GM12878 (cell line): Measurements from ENCODE around the gene TRAF3. TPM values are rescaled to one million over a fixed set of nuclear protein-coding genes. Genes with fewer than 3 reads are reported as not detected.

Experiments
- ATAC-seq: fragments of 200-7000 bp; cut with Tn5 transposase; 3 replicates; pipeline ENCODE4 v1.9.1; 2020; ENCODE audit warnings: mild to moderate bottlenecking, moderate library complexity
- BruUV-seq: library from RNA; stranded (reverse); fragments of 400-500 nt; replicated peaks from 2 replicates; lab custom pipeline; 2021; lab: Mats Ljungman, UMichigan
- CTCF ChIA-PET: fragments of 300-600 bp; sonication (Branson Sonifier 250); formaldehyde crosslinking; extraction: SDS; loops from one replicate; lab custom pipeline; 2021; ENCODE audit warnings: inconsistent platforms; lab: Yijun Ruan, JAX
- POLR2A ChIA-PET: fragments of 350-600 bp; formaldehyde crosslinking; extraction: SDS; loops from one replicate; lab custom pipeline; 2021; ENCODE audit warnings: inconsistent platforms; lab: Charles Lee
- RAD21 ChIA-PET: fragments of 300-600 bp; sonication (Branson Sonifier 250); formaldehyde crosslinking; loops from one replicate; lab custom pipeline; 2023; ENCODE audit warnings: antibody characterized with exemption; ENCODE audit not compliant: unreplicated experiment; lab: Charles Lee
- SMC1A ChIA-PET: fragments of 300-600 bp; sonication (Branson Sonifier 250); formaldehyde crosslinking; loops from one replicate; lab custom pipeline; 2023; ENCODE audit not compliant: unreplicated experiment, uncharacterized antibody; lab: Charles Lee
- DNase-seq: peaks from one replicate; pipeline ENCODE4 v3.0.0-alpha.2; 2011; ENCODE audit warnings: low read depth, low spot score
- FAIRE-seq: peaks from 3 replicates; lab custom pipeline; 2011; peaks lifted over from hg19 to GRCh38; lab: Jason Lieb, UNC
- H2AFZ ChIP-seq: 2 replicates; pipeline ENCODE4 v1.6.0; 2011; ENCODE audit warnings: low read depth, low read length, control low read depth; ENCODE audit not compliant: control insufficient read depth
- H3K27ac ChIP-seq: 2 replicates; pipeline ENCODE4 v1.5.1; 2011; ENCODE audit warnings: control low read depth; ENCODE audit not compliant: control insufficient read depth, insufficient read depth
- H3K27me3 ChIP-seq, 2 experiments: replicated peaks in 1 of 2; 2 replicates each; pipeline versions ENCODE4 v1.6.0 to v1.6.1; 2011; ENCODE audit warnings: low read length in 1 of 2; ENCODE audit not compliant: control insufficient read depth in 2 of 2, insufficient read depth in 2 of 2
- H3K36me3 ChIP-seq, 2 experiments: 2 replicates each; pipeline ENCODE4 v1.5.1; 2011; ENCODE audit warnings: low read length in 1 of 2; ENCODE audit not compliant: control insufficient read depth in 2 of 2, insufficient read depth in 2 of 2
- H3K4me1 ChIP-seq: 2 replicates; pipeline ENCODE4 v1.6.1; 2011; ENCODE audit warnings: mild to moderate bottlenecking, low read length, moderate library complexity, mixed read lengths; ENCODE audit not compliant: control insufficient read depth, insufficient read depth
- H3K4me2 ChIP-seq: 2 replicates; pipeline ENCODE4 v1.6.0; 2011; ENCODE audit warnings: control low read depth; ENCODE audit not compliant: control insufficient read depth, insufficient read depth
- H3K4me3 ChIP-seq: fragments of 200-600 bp; sonication (generic); 2 replicates; pipeline ENCODE4 v1.5.1; 2016
- H3K79me2 ChIP-seq: 2 replicates; pipeline ENCODE4 v1.6.0; 2011; ENCODE audit warnings: low read length; ENCODE audit not compliant: control insufficient read depth, insufficient read depth
- H3K9ac ChIP-seq: 2 replicates; pipeline ENCODE4 v1.8.0; 2011; ENCODE audit warnings: low read length, control low read depth, mixed read lengths; ENCODE audit not compliant: control insufficient read depth, insufficient read depth
- H3K9me3 ChIP-seq: replicated peaks from 3 replicates; pipeline ENCODE4 v1.5.1; 2011; ENCODE audit warnings: mild to moderate bottlenecking, low read length; ENCODE audit not compliant: control insufficient read depth, insufficient read depth
- H4K20me1 ChIP-seq: 2 replicates; pipeline ENCODE4 v1.6.0; 2011; ENCODE audit not compliant: control insufficient read depth, insufficient read depth
- CBX3 ChIP-seq: fragments of 200-600 bp; sonication (generic); IDR thresholded peaks from 2 replicates; pipeline ENCODE4 v1.6.1; 2016; ENCODE audit warnings: low read depth, borderline replicate concordance
- CHD1 ChIP-seq: IDR thresholded peaks from 2 replicates; pipeline ENCODE4 v1.6.1; 2012; ENCODE audit warnings: low read depth, low read length, improper control_type of control experiment
- FOXK2 ChIP-seq: fragments of 450-650 bp; IDR thresholded peaks from 2 replicates; pipeline ENCODE4 v1.6.1; 2017; ENCODE audit warnings: mild to moderate bottlenecking, moderate library complexity
- HDGF ChIP-seq: fragments of 450-650 bp; IDR thresholded peaks from 2 replicates; pipeline ENCODE4 v1.6.1; 2016; ENCODE audit warnings: antibody characterized with exemption
- KDM1A ChIP-seq: fragments of 200-600 bp; sonication (generic); IDR thresholded peaks from 2 replicates; pipeline ENCODE4 v1.6.1; 2016; ENCODE audit warnings: borderline replicate concordance
- LARP7 ChIP-seq: fragments of 450-650 bp; IDR thresholded peaks from 2 replicates; pipeline ENCODE4 v1.6.1; 2017; ENCODE audit warnings: mild to moderate bottlenecking
- POLR2AphosphoS5 ChIP-seq: IDR thresholded peaks from 2 replicates; pipeline ENCODE4 v1.6.1; 2011; ENCODE audit warnings: mild to moderate bottlenecking, low read length, inconsistent platforms
- RAD21 ChIP-seq: IDR thresholded peaks from 2 replicates; pipeline ENCODE4 v1.6.1; 2011; ENCODE audit warnings: mild to moderate bottlenecking, low read depth, low read length, moderate library complexity; ENCODE audit not compliant: insufficient read depth
- WRNIP1 ChIP-seq: IDR thresholded peaks from 2 replicates; pipeline ENCODE4 v1.6.1; 2011; ENCODE audit warnings: low read depth, low read length, improper control_type of control experiment, borderline replicate concordance
- WGBS: methylation state at CpG from one replicate; pipeline ENCODE4 v1.1.6; 2016; ENCODE audit warnings: low lambda C conversion rate; ENCODE audit not compliant: insufficient replicate concordance, insufficient coverage; ENCODE audit errors: missing lambda C conversion rate; 5-methylcytosine and 5-hydroxymethylcytosine counted together
- in situ Hi-C: fragments of 300-500 bp; cut with MboI; formaldehyde crosslinking; loops from 9 replicates; pipeline ENCODE4 v1.14.3; 2018; ENCODE audit warnings: mixed read lengths
- intact Hi-C: fragments of 100-400 bp; cut with micrococcal nuclease; formaldehyde crosslinking; loops from one replicate; pipeline ENCODE4 v1.14.2; 2022; ENCODE audit not compliant: unreplicated experiment
- polyA plus RNA-seq, 11 experiments: library from polyadenylated mRNA; depleted of rRNA in 4 of 11; unstranded in 6 of 11; stranded (reverse) in 5 of 11; fragments of >200 nt; fragmentation: Nextera tagmentation in 4 of 11; fragmentation: Illumina TruSeq in 1 of 11; extraction: Ambion mirVana in 4 of 11; extraction: Trizol in 1 of 11; gene quantifications; 1 replicate in 1 of 11; 2 replicates in 10 of 11; pipeline versions ENCODE4 v1.2.1 to v1.2.3, GENCODE V29; 2011 to 2016; ENCODE audit warnings: inconsistent platforms in 2 of 11, missing spikeins in 2 of 11, low read depth in 1 of 11
- total RNA-seq, 4 experiments: library from RNA; depleted of rRNA in 3 of 4; stranded (reverse); fragments of >200 nt in 3 of 4; fragmentation: Illumina TruSeq in 1 of 4; extraction: Trizol in 1 of 4; gene quantifications; 2 replicates each; pipeline versions ENCODE4 v1.2.1 to v1.2.3, GENCODE V29; 2013 to 2021
- TF ChIP-seq, protein P1 (sequence below): fragments of 450-650 bp; formaldehyde crosslinking; IDR thresholded peaks from 2 replicates; pipeline ENCODE4 v1.4.0; 2022; ENCODE audit warnings: mild to moderate bottlenecking, moderate library complexity

Gene TRAF3
- total and polyA plus RNA-seq, 10 of the 15 experiments (the other 5 are each of a cell fraction or from before 2014, with no cell fraction given), result 3.0 to 70.1 (median 36.5) TPM

DNA sequence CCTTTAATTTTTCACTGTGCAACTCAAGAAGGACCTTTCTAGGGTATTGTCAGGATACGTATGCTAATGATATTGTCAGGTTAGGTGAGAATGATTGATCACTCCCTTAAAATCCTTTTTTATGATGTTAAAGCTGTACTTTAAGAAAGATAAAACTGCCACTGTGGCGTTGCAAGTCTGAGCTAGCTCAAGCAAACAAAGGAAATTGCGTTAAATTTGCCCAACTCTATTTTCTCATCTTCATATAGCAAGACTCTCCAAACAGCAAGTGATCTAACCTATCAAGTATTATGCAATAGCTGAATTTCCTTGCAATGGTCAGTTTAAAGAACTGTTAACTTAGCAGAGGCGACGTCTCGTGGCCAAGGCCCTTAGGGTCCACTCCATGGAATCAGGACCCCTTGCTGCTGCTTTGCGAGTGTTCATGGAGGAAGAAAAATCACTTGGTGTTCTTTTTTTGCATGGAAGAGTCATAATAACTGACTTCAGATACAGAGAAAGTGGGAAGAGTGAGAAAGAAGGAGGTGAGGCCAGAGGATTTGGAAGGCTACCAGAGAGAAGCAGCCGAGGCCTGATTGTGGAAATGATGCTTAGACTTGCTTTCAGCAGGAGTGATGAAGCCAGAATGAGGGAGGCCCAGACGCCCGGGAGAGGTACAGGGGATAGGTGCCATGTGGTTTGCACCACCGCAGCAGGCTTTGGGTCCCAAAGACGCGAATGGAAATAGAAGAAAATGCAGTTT is 2.5 kb downstream of the TRAF3 start (continued):
- TF ChIP-seq CHD1 (0 out of 2 replicates have a peak, but pooled peaks have one; percentile 29), HDGF (0 out of 2 replicates have a peak, but pooled peaks have one; percentile 36), RAD21 (peak; percentile 13; the same call in 1 of the 2 replicates), WRNIP1 (0 out of 2 replicates have a peak, but pooled peaks have one; percentile 14), FOXK2 (no peak), KDM1A (no peak)
- TF ChIP-seq, protein P1, sequence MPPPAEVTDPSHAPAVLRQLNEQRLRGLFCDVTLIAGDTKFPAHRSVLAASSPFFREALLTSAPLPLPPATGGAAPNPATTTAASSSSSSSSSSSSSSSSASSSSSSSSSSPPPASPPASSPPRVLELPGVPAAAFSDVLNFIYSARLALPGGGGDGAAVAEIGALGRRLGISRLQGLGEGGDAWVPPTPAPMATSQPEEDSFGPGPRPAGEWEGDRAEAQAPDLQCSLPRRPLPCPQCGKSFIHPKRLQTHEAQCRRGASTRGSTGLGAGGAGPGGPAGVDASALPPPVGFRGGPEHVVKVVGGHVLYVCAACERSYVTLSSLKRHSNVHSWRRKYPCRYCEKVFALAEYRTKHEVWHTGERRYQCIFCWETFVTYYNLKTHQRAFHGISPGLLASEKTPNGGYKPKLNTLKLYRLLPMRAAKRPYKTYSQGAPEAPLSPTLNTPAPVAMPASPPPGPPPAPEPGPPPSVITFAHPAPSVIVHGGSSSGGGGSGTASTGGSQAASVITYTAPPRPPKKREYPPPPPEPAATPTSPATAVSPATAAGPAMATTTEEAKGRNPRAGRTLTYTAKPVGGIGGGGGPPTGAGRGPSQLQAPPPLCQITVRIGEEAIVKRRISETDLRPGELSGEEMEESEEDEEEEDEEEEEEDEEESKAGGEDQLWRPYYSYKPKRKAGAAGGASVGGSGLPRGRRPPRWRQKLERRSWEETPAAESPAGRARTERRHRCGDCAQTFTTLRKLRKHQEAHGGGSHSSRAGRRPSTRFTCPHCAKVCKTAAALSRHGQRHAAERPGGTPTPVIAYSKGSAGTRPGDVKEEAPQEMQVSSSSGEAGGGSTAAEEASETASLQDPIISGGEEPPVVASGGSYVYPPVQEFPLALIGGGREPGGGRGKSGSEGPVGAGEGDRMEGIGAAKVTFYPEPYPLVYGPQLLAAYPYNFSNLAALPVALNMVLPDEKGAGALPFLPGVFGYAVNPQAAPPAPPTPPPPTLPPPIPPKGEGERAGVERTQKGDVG (CRISPR knock-in tag), result no peak

DNA sequence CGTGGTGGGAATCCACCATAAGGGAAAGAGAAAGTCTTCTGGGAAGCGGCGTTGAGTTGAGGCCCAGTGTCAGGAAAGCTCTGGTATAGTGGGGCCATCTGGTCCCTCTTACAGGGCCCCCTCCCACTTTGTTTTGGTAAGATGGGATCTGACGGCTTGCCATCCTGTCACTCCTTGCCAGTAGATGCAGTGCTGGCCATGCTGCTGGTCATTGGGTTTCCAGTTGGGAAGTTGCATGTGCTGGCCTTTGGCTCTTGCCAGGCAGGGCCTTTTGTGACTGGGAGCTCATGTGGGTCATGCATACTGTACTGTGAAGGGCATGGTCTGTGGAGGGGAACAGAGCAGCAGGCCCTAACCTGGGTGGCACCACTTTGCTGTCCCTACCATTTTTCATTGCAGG is 3.8 kb downstream of the TRAF3 start:
- WGBS, result 28% methylated on average over 4 of the region's 4 CpGs
- ChIA-PET SMC1A (interaction anchor here (0.8 to 6.2 kb wide), 6 partner anchors 18 to 118 kb away, joined by 3 to 58 read pairs (median 6); no protein-coding TSS in a partner anchor), RAD21 (interaction anchor here (0.6 to 8.1 kb wide), 11 partner anchors 11 to 120 kb away, joined by 3 to 86 read pairs (median 4); no protein-coding TSS in a partner anchor), POLR2A (interaction anchor here (0.6 to 3.8 kb wide), 7 partner anchors 13 to 741 kb away, joined by 3 to 23 read pairs (median 8); no protein-coding TSS in a partner anchor), CTCF (interaction anchor here (0.7 to 9.0 kb wide), 7 partner anchors 17 to 86 kb away, joined by 3 to 83 read pairs (median 3); no protein-coding TSS in a partner anchor)
- no TSS peak for BruUV-seq
- Histone ChIP-seq H3K4me2 (peak overlapping the region; percentile 92), H3K79me2 (peaks cover 92% of the 10 kb centered on the region), H3K9ac (peak overlapping the region; percentile 70), H3K9me3 (no peaks in the 10 kb centered on the region), H4K20me1 (no peaks in the 10 kb centered on the region; the same call in 1 of the 2 replicates), H2AFZ (no peak overlapping the region), H3K4me3 (peak overlapping the region; percentile 90), H3K27ac (peak overlapping the region; percentile 98), H3K27me3 (no peaks in the 10 kb centered on the region), H3K4me1 (peaks cover 25% of the 10 kb centered on the region), H3K36me3 (peaks cover 0 to 10% of the 10 kb centered on the region in 2 experiments; a peak in 2 of 4 replicates)
- TF ChIP-seq CBX3 (no peak), POLR2AphosphoS5 (peak; percentile 62; the same call in 1 of the 2 replicates), LARP7 (peak; percentile 30; the same call in 1 of the 2 replicates)
- intact Hi-C loops (no loop called here), in situ Hi-C loops (no loop called here)
- FAIRE-seq (no peak), ATAC-seq (peak; percentile 10; the same call in 2 of the 3 replicates), DNase-seq (no peak)
